Mucosa of rectum (tissue), 2 donors: ENCODE measurements around the gene MBP.

Source experiments
- H3K27ac ChIP-seq, 2 donors: one replicate each; pipeline ENCODE4 v1.7.0; 2013; ENCODE audit warnings: inconsistent platforms in 2 of 2, low read depth in 2 of 2, low read length in 2 of 2
- H3K27me3 ChIP-seq, 2 donors: one replicate each; pipeline ENCODE4 v1.7.0; 2013; ENCODE audit warnings: low read length in 2 of 2; ENCODE audit not compliant: control insufficient read depth in 2 of 2, insufficient read depth in 2 of 2
- H3K36me3 ChIP-seq, 2 donors: one replicate each; pipeline ENCODE4 v1.7.0; 2013; ENCODE audit warnings: low read length in 2 of 2; ENCODE audit not compliant: control insufficient read depth in 2 of 2, insufficient read depth in 2 of 2
- H3K4me1 ChIP-seq, 2 donors: one replicate each; pipeline ENCODE4 v1.7.0; 2013; ENCODE audit warnings: low read length in 2 of 2, mild to moderate bottlenecking in 1 of 2; ENCODE audit not compliant: control insufficient read depth in 2 of 2, insufficient read depth in 2 of 2
- H3K4me3 ChIP-seq, 2 donors: one replicate each; pipeline ENCODE4 v1.7.0; 2013; ENCODE audit warnings: low read length in 2 of 2
- H3K9ac ChIP-seq, 2 donors: one replicate each; pipeline ENCODE4 v1.7.0; 2013; ENCODE audit warnings: low read length in 2 of 2, low read depth in 1 of 2, mild to moderate bottlenecking in 1 of 2
- H3K9me3 ChIP-seq, 2 donors: one replicate each; pipeline ENCODE4 v1.7.0; 2013; ENCODE audit warnings: low read length in 2 of 2; ENCODE audit not compliant: control insufficient read depth in 2 of 2
- donor health status: healthy.
- donor health status: Normal muscosa, but diverticular disease.

MBP gene

GRCh38 chr18:77067291-77068061 lies 65.1 kb downstream of the MBP start:
- H3K36me3 ChIP-seq = peaks cover 6 to 8% of the 10 kb centered on the region in 2 donors
- H3K27me3 ChIP-seq = no peaks in the 10 kb centered on the region
- peaks cover 23 to 26% of the 10 kb centered on the region in 2 donors for H3K4me1 ChIP-seq
- no peaks in the 10 kb centered on the region for H3K9me3 ChIP-seq
- peak overlapping the region in 1 of 2 donors; percentile 13 for H3K9ac ChIP-seq
- H3K27ac ChIP-seq = peak overlapping the region; percentile 72 to 74
- no peak overlapping the region for H3K4me3 ChIP-seq

- H3K9ac ChIP-seq = no peak overlapping the region
- peaks cover 12% of the 10 kb centered on the region in 2 donors for H3K36me3 ChIP-seq
- H3K27me3 ChIP-seq = no peaks in the 10 kb centered on the region
- no peak overlapping the region for H3K4me3 ChIP-seq
- no peaks in the 10 kb centered on the region for H3K9me3 ChIP-seq
- H3K4me1 ChIP-seq = peaks cover 23 to 33% of the 10 kb centered on the region in 2 donors
- peak overlapping the region; percentile 72 to 74 for H3K27ac ChIP-seq
These were observed 65.9 kb downstream of the MBP start for GRCh38 chr18:77066689-77067088.

GRCh38 chr18:77066101-77066500 lies 66.5 kb downstream of the MBP start:
- Histone ChIP-seq H3K27me3 (no peaks in the 10 kb centered on the region), H3K4me1 (peaks cover 23 to 33% of the 10 kb centered on the region in 2 donors), H3K36me3 (peaks cover 12% of the 10 kb centered on the region in 2 donors), H3K27ac (peak overlapping the region; percentile 40 to 74), H3K4me3 (no peak overlapping the region), H3K9ac (no peak overlapping the region), H3K9me3 (no peaks in the 10 kb centered on the region)

GRCh38 chr18:77065221-77065981 lies 67.2 kb downstream of the MBP start:
- Histone ChIP-seq H3K27ac (peak overlapping the region; percentile 59 to 61), H3K4me3 (peak overlapping the region in 1 of 2 donors; percentile 6), H3K4me1 (peaks cover 29 to 33% of the 10 kb centered on the region in 2 donors), H3K9me3 (no peaks in the 10 kb centered on the region), H3K36me3 (peaks cover 8 to 12% of the 10 kb centered on the region in 2 donors), H3K27me3 (no peaks in the 10 kb centered on the region), H3K9ac (no peak overlapping the region)

- no peak overlapping the region for H3K9ac ChIP-seq
- no peaks in the 10 kb centered on the region for H3K27me3 ChIP-seq
- H3K4me3 ChIP-seq = no peak overlapping the region
- H3K9me3 ChIP-seq = no peaks in the 10 kb centered on the region
- peaks cover 8 to 12% of the 10 kb centered on the region in 2 donors for H3K36me3 ChIP-seq
- peaks cover 24 to 25% of the 10 kb centered on the region in 2 donors for H3K4me1 ChIP-seq
- peak overlapping the region; percentile 56 to 81 for H3K27ac ChIP-seq
These were observed 69.3 kb downstream of the MBP start for GRCh38 chr18:77063260-77063659.

- Histone ChIP-seq H3K27ac (peak overlapping the region; percentile 56 to 81), H3K9me3 (no peaks in the 10 kb centered on the region), H3K4me1 (peaks cover 18 to 23% of the 10 kb centered on the region in 2 donors), H3K4me3 (no peak overlapping the region), H3K27me3 (no peaks in the 10 kb centered on the region), H3K36me3 (peaks cover 8 to 12% of the 10 kb centered on the region in 2 donors), H3K9ac (peak overlapping the region in 1 of 2 donors; percentile 10)
These were observed 70.0 kb downstream of the MBP start for GRCh38 chr18:77062518-77063003.

- H3K36me3 ChIP-seq = peaks cover 10 to 12% of the 10 kb centered on the region in 2 donors
- H3K9me3 ChIP-seq = no peaks in the 10 kb centered on the region
- no peaks in the 10 kb centered on the region for H3K27me3 ChIP-seq
- H3K4me1 ChIP-seq = peaks cover 18 to 24% of the 10 kb centered on the region in 2 donors
- peak overlapping the region; percentile 71 to 81 for H3K27ac ChIP-seq
- H3K4me3 ChIP-seq = no peak overlapping the region
- H3K9ac ChIP-seq = no peak overlapping the region
These were observed 70.6 kb downstream of the MBP start for GRCh38 chr18:77061946-77062517.

GRCh38 chr18:77061281-77061945 lies 71.2 kb downstream of the MBP start:
- H3K9me3 ChIP-seq = no peaks in the 10 kb centered on the region
- H3K9ac ChIP-seq = no peak overlapping the region
- peak overlapping the region; percentile 71 to 81 for H3K27ac ChIP-seq
- H3K27me3 ChIP-seq = no peaks in the 10 kb centered on the region
- H3K4me3 ChIP-seq = no peak overlapping the region
- peaks cover 10 to 12% of the 10 kb centered on the region in 2 donors for H3K36me3 ChIP-seq
- peaks cover 23 to 27% of the 10 kb centered on the region in 2 donors for H3K4me1 ChIP-seq

GRCh38 chr18:77060151-77060550 lies 72.4 kb downstream of the MBP start:
- Histone ChIP-seq H3K9ac (no peak overlapping the region), H3K9me3 (no peaks in the 10 kb centered on the region), H3K27me3 (no peaks in the 10 kb centered on the region), H3K36me3 (peaks cover 10 to 12% of the 10 kb centered on the region in 2 donors), H3K4me3 (no peak overlapping the region), H3K27ac (no peak overlapping the region), H3K4me1 (peaks cover 30 to 32% of the 10 kb centered on the region in 2 donors)
